Hematopoietic multipotent progenitor cell (in vitro differentiated cells): Measurements from ENCODE around the gene CREB3L2. TPM values are rescaled to one million over a fixed set of nuclear protein-coding genes. Genes with fewer than 3 reads are reported as not detected.
A peak's percentile ranks its signal among the peaks of the same experiment; 100 is the strongest.
"Not testable (repeated sequence)": the region's sequence is repeated elsewhere in the genome, so short reads cannot be mapped to it uniquely, and the experiment has no call there.

Experiments
- DNase-seq, 3 donors: peaks; one replicate each; pipeline ENCODE4 v3.0.0-alpha.2; 2011 to 2015; ENCODE audit warnings: low read depth in 2 of 3, low spot score in 2 of 3
- total RNA-seq: library from RNA; depleted of rRNA; stranded (reverse); fragments of >200 nt; gene quantifications from one replicate; pipeline ENCODE4 v1.2.3, GENCODE V29; 2012

Gene CREB3L2, protein sequence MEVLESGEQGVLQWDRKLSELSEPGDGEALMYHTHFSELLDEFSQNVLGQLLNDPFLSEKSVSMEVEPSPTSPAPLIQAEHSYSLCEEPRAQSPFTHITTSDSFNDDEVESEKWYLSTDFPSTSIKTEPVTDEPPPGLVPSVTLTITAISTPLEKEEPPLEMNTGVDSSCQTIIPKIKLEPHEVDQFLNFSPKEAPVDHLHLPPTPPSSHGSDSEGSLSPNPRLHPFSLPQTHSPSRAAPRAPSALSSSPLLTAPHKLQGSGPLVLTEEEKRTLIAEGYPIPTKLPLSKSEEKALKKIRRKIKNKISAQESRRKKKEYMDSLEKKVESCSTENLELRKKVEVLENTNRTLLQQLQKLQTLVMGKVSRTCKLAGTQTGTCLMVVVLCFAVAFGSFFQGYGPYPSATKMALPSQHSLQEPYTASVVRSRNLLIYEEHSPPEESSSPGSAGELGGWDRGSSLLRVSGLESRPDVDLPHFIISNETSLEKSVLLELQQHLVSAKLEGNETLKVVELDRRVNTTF
- 25.0 TPM for total RNA-seq

DNA sequence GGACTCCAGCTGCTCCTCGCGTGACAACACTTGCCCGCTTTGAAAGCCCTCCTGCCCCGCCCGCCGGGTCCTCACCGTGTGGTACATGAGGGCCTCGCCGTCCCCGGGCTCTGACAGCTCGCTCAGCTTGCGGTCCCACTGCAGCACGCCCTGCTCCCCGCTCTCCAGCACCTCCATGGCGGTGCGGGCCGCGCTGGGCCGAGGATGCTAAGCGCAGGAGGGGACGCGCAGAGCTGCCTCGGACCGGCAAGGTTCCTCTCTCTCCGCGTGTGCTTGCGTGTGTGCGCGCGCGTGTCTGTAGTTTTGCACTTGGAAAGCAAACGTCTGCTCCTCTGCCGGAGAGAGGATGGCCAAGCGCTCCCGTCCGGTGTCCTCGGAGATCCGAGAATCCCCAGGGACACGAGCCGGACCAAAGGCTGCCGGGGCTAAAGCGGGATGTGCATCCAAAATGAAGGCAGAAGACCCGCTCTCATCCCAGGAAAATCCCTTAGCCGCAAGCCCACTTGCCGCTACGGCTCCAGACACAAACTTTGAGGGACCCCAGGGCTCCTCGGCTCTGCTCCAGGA, at the start of gene CREB3L2:
CREB3L2 (minus strand) TSS at position 558 of the 567 bp plus-strand sequence; CDS start at position 177, 381 bp downstream.
- DNase-seq = peak; percentile 39 to 73 (median 71)

DNA sequence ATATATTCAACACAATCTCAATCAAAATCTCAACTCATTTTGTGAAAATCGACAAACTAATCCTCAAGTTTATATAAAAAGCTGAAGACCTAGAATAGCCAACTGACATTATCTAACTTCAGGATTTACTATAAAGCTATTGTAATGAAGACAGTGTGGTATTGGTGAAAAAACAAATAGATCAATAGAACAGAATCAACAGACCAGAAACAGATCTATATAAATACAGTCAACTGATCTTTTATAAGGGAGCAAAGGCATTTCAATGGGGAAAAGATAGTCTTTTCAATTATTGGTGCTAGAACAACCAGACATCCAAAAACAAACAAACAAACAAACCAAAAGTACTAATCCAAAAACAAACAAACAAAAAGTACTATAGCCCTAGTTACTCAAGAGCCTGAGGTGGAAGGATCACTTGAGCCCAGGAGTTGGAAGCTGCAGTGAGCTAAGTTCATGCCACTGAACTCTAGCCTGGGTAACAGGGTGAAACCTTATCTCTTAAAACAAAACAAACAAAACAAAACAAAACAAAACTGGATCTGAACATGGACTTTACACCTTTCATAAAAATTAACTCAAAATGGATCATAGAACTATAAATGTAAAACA, 47.7 kb upstream of the CREB3L2 start:
- DNase-seq = no peak

DNA sequence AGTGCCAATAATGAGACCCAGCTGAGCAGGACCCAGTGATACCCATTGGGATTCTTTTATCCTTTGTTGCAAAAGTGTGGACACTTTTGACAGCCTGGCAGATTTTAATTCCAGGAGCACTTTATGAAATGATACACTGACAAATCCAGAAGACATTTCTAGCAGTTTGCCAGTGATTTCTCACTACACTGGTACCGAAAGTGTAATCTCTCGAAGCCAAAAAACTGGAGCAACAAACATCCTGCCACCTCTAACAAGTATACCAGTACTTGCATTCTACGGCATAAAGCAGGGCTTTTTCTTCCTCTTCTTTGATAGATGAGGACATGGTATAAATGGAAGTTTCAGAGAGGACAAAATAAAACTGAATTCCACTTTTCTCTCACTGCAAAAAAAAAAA, 46.0 kb upstream of the CREB3L2 start:
- no peak for DNase-seq

DNA sequence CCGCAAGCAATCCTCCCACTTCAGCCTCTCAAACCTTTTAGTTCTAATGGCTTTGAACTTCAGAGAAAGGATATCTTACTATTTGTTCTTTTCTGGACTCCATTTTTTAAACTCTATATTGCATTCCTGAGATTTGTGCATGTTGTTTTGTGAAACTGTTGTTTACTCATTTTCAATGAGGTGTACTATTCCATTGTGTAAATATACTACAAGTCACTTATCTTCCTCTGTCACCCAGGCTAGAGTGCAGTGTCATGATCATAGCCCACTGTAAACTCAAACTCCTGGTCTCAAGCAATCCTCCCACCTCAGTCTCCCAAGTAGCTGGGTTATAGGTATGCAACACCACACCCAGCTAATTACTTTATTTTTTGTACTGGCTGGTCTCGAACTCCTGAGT, 43.0 kb upstream of the CREB3L2 start:
- no peak for DNase-seq

DNA sequence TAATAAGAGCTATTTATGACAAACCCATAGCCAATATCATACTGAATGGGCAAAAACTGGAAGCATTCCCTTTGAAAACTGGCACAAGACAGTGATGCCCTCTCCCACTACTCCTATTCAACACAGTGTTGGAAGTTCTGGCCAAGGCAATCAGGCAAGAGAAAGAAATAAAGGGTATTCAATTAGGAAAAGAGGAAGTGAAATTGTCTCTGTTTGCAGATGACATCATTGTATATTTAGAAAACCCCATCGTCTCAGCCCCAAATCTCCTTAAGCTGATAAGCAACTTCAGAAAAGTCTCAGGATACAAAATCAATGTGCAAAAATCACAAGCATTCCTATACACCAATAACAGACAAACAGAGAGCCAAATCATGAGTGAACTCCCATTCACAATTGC, 38.2 kb upstream of the CREB3L2 start:
- DNase-seq = not testable (repeated sequence)

DNA sequence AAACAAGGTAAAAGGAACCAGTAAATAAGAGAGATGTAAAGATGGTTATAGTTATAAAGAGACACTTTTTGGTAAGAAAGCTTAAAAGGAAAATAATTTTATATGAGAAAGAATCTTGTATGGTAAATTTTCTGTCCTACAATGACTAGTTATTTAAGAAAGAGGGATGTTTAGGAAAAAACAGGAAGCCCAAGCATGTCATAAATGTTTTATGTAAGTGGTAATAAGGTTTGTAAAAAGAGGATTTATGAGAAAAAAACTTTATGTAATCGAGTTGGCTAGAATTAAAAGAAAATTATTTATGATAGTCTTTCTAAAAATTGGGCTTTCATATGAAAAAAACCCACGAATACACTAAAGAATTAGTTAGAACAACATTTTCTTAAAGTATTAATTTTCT, 34.2 kb upstream of the CREB3L2 start:
- no peak for DNase-seq

DNA sequence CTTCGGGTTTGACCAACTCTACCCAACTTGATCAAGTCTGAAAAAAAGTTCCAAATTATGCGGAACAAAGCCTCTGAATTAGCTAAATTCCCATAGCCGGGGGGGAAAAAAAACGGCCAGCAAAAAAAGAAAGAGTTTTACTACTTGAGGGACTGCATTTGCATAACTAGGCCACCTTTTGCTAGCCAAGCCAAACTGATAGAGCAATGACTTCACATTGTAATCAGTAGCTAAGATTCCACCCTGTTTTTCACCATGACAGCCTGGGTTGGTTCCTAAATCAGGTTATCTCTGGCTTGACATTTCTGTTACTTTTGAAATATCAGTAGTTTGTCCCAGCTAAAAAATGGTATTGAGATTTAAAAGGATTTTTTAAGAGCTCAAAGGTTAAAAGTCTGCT, 31.4 kb upstream of the CREB3L2 start:
- DNase-seq = no peak

DNA sequence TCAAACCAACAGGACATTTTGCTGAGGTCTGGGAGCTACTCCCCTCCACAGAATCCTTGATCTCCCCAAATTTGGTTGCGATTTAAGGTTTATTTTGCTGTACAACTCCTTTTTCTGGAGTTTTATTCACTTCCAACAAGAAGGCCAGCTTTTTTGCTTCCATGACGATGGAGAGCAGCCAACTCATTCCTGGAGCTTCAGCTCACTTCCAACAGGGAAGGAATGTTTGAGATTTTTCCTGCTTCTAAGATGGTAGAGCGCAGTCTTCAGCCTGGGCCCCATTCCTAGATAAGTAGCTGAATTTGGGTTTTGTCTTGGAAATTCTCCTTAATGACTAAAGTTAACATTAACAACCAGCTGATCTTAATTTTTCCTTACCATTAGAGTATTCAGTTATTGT, 30.9 kb upstream of the CREB3L2 start:
- no peak for DNase-seq

DNA sequence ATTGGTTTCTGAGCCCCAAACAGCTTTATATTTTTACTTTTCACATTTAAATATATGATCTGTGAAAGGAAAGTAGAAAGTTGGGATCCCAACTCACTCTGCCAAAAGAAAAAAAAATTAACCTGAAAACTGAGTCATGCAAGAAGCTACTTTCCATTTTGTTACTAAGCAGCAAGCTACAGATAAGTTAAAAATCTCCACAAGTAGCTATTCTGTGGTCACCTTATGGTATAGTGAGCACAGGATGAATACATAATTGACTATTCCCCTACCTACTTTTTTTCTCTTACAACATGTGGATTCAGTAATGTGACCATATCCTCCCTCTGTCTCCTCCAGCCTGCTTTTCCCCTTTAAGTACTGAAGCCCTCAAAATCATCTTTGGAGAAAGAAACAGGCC, 30.3 kb upstream of the CREB3L2 start:
- no peak for DNase-seq

DNA sequence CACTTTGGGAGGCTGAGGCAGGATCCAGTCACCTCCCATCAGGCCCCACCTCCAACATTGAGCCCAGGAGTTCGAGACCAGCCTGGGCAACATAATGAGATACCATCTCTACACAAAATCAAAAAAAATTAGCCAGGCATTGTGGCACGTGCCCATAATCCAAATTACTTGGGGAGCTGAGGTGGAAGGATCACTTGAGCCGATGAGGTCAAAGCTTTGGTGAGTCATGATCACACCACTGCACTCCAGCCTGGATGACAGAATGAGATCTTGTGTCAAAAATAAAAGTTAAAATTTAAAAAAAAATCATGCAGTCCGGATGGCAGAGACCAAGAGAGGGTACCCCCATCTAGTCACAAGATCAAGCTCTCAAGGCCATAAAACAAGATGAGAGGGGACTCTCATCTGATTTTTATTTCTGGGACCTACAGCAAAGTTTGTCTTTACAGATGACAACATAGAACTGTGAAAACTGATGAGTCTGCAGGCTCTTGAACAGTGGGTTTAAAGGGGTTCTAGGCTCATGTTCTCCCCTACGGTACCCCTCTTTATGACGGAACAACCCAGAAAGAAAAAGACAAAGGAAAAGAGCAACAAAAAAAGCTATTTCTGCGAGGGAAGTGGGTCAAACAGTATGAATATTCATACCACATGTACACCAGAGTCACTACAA, 28.9 kb upstream of the CREB3L2 start:
- no peak for DNase-seq

DNA sequence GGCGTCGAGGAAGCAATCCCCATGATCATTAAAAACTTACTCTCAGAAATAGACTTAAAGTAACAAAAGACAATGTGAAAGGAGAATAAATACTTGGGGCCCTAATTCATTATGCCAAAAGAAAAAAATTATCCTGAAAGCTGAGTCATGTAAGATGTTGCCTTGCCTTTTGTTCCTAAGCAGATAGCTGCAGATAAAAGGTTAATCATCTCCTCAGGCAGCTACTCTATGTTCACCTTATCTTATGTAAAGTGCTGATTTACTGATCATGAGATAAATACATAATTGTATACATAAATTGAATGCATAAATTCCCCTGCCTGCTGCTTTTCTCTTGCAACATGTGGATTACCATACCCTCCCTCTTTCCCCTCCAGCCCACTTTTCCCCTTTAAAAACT, 28.1 kb upstream of the CREB3L2 start:
- no peak for DNase-seq

DNA sequence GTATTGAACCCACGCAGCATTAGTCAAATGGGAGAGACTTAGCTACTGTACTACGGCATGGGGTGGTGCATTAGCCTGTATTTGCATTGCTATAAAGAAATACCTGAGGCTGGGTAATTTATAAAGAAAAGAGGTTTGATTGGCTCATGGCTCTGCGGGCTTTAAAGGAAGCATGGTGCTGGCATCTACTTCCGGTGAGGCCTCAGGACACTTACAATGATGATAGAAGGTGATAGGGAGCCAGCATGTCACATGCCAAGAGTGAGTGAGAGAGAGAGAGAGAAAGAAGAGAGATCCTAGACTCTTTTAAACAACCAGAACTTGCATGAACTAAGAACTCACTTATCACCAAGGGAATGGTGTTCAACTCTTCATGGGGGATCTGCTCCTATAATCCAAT, 27.2 kb upstream of the CREB3L2 start:
- no peak for DNase-seq

DNA sequence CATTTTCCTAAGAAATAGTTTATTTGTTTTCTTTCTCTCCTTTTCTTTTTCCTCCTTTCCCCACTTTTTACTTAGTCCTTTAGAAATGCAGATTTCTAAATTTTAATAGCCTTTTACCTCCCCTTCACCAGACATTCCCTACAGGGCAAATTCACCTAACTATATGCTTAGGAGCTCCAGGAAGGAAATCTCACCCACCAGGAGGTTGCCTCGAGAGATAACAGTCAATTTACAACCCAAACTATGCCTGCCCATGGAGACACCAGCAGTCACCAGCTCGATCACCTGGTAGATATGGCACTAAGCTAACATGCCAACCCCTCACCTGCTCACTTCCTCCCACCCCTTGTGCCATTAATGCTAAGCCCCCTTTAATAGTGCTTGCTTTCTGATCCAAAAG, 25.2 kb upstream of the CREB3L2 start:
- no peak for DNase-seq

DNA sequence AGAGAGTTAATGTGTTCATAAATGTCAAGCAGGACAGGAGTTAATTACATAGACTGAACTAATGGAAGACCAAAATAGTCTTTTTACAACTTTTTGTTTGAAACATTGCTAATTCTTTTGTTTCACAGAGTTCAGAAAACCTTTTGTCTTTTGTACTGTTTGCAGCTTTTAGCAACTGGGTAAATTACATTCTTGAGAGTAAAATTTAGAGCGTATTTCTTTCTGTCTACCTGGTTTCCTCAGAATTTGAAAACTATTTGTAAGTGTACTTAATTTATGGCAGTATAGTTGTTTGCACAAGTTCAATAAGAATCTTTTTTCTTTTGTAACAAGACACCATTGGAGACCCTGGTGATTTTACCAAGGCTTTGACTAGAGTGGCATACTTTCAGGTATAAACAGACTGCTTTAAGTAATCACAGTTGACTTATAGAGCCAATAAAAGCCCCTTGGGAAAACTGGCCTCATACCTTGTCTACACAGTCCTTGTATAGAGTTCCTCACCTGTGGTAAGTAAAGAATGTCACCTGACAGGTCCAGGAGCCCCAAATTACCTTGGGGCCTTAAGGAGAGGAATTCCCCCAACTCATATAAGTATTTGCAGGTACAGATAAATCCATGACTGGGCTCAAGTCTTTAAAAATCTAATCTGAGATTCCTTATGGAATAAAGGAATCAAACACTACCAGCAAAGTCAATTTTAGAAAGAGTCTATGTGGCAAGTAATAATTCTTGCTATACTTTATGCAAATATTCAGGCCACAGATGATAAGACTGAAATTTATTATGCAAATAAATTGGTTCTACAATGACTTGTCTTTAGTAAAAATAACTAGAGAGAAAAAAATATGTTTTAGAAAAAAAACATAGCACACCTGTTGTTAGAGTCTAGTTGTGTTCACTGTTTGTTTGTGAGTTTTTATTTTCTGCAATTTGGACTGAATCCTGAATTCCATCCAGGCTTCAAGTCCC, 23.6 kb upstream of the CREB3L2 start:
- DNase-seq = no peak

DNA sequence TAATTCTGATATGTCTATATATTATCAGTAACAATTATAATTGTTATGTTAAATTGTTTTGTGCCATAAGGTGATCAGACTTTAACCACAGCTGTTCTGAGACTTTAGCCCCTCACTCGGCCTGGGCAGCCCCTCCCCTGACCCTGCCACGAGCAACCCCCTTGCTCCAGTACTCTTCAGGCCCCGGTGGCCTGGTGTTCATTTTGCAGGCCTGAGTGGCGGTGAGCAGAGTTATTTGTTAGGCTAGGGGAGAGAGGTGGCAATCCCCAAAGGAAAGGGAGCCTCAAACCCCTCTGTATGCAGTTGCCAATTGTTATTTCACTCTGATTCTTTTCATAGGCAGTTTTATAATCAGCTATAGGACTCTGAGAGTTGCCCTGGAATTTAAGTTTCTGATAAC, 22.9 kb upstream of the CREB3L2 start:
- no peak for DNase-seq

DNA sequence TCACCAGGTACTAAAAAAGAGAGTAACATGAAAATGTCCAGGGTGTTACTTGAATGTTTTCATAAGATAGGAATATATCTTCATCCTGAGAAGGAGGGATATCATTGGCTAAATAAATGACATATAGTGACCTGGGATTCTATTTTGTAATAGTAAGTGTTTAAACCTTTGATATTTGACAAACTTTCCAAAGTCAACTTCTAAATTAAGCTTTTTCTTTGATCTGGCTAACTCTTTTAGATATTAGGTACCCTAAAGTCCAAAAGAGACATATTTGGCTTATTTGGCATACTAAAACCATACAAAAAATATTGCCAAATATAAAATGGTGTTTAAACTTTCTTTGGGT, 22.4 kb upstream of the CREB3L2 start:
- no peak for DNase-seq

DNA sequence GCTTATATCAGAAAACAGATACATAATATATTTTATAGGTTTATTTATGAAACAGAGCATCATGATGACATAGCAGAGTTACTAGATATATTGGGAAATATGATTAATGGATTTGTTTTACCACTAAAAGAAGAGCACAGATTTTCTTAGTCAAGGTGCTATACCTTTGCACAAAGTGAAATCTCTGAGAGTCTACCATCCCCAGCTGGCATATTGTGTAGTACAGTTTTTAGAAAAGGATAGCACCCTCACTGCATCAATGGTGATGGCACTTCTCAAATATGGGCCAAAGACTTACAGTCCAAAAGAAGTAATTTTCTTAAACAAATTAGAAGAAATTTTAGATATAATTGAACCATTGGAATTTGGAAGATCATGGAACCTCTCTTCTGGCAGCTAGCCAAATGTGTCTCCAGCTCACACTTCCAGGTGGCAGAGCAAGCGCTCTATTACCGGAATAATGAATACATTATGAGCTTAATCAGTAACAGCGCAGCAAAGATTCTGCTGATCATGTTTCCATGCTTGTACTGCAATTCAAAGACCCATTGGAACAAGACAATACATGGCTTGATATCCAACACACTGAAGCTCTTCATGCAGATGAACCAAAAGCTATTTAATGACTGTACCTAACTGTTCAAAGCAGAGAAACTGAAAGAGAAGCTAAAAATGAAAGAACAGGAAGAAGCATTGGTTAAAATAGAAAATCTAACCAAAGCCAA, 21.9 kb upstream of the CREB3L2 start:
- no peak for DNase-seq

DNA sequence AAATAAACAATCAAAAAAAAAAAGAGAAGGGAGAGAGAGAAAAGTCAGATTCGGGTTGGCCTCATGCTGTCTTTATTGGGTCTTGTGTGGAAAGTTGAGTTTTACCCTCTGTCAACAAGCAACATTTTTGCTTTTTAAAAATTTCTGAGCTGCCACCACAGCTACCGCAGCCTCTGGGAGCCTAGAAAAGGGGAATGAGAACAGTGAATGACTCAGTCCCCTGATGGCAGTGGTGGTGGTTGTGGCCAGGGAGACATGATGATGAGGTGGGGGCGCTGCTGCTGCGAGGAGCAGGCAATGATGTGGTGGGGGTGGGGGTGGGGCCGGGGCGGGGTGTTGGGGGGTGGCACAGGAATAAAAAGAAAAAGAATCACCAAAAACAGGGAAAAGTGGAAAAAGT, 20.0 kb upstream of the CREB3L2 start:
- DNase-seq = no peak

DNA sequence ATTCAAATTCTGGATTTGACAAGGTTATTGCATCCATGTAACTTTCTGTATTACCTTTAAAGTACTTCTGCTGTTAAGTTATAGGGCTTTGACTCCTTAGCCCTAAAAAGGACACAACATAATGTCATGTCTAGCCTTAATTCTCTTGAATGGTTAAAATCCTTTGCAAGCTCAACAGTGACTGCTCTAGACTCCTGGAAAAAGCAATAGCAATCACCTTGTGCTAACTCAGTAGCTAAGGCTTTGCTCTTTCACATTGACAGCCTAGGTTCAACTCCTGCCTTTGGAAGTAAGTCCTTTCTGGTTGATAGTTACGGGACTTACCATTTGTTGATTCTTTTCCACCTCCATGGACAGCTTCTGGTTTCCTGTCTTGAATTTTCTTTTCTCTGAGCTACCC, 16.1 kb upstream of the CREB3L2 start:
- no peak for DNase-seq

DNA sequence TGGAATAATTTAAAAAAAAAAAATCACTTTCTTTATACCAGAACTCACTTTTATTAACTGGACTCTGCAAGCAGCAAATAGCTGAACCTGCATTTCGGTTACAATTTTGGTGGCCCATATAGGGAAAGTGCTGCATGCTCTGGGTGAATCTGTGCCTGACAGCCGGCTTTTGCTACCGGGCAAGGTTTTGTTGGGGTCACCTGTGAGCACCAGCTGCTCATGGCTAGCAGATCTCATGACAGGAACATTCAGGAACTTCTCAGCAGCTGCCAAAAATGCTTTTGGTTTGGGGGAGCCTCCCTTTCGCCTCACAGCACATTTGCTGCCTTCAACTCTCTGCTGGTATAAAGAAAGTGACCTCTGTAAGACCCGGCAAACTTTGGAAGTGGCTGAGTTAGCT, 13.2 kb upstream of the CREB3L2 start:
- no peak for DNase-seq
